ENCODE data around the gene EED. TPM values are rescaled to one million over a fixed set of nuclear protein-coding genes. Genes with fewer than 3 reads are reported as not detected.
A peak's percentile ranks its signal among the peaks of the same experiment; 100 is the strongest.
"Not testable (repeated sequence)": the region's sequence is repeated elsewhere in the genome, so short reads cannot be mapped to it uniquely, and the experiment has no call there.

Gene EED
- polyA plus RNA-seq, 1 experiment: 5.7 TPM

DNA sequence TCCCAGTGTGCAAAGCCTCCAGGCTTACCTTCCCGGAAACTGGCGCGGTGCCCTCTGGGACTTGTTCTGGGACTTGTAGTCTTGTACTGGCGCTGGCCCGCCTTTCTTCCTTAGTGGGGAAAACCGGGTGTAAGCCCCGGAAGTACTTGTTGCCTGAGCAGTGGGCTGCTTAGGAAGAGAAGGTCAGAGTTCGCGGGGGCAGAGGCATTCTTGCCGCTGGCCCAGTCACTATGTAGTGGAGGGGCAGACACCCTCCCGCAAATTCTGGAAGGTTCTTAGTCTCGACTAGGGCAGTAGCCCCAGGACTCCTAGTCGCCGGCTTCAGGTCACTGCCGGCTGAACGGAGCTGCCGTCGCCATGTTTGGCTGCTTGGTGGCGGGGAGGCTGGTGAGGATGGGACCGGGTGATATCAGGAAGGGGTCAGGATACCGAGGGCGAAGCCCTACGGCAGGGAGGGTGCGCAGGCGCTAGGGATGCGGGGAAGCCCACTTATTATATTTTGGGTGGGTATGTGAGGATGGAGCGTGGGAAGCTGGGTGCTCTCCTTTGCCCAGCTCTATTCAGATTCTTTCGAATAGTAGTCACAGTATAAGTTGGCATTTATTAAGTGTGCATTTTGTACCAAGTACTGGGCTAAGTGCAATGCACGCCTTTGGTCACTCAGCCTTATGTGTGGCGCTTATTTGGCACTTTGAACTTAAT, 57.7 kb downstream of the EED start, which contains the start of gene HIKESHI:
TSS of gene HIKESHI (plus strand) at position 149 of the 702 bp plus-strand sequence. CDS start at position 358, 209 bp downstream.
- no peaks in the 10 kb centered on the region for H3K36me3 ChIP-seq (ENCODE audit: control insufficient read depth, insufficient read depth, low read length)
- TF ChIP-seq, protein P1, sequence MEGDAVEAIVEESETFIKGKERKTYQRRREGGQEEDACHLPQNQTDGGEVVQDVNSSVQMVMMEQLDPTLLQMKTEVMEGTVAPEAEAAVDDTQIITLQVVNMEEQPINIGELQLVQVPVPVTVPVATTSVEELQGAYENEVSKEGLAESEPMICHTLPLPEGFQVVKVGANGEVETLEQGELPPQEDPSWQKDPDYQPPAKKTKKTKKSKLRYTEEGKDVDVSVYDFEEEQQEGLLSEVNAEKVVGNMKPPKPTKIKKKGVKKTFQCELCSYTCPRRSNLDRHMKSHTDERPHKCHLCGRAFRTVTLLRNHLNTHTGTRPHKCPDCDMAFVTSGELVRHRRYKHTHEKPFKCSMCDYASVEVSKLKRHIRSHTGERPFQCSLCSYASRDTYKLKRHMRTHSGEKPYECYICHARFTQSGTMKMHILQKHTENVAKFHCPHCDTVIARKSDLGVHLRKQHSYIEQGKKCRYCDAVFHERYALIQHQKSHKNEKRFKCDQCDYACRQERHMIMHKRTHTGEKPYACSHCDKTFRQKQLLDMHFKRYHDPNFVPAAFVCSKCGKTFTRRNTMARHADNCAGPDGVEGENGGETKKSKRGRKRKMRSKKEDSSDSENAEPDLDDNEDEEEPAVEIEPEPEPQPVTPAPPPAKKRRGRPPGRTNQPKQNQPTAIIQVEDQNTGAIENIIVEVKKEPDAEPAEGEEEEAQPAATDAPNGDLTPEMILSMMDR (IDR thresholded peaks at IDR 0.05; ENCODE audit: insufficient read depth, low read depth, low read length): no peak
- peak within 1 kb of the TSS; percentile 66 for H3K4me3 ChIP-seq (ENCODE audit: low read depth, low read length)
- DNase-seq (ENCODE audit: low read depth): peak; percentile 85
- ChIA-PET CTCF (interaction anchor here (1.8 kb wide), 1 partner anchor 10 kb away, joined by 6 read pairs; no protein-coding TSS in a partner anchor), POLR2A (no interaction called here)
- H3K27me3 ChIP-seq (ENCODE audit: control insufficient read depth, insufficient read depth, low read length): no peaks in the 10 kb centered on the region

DNA sequence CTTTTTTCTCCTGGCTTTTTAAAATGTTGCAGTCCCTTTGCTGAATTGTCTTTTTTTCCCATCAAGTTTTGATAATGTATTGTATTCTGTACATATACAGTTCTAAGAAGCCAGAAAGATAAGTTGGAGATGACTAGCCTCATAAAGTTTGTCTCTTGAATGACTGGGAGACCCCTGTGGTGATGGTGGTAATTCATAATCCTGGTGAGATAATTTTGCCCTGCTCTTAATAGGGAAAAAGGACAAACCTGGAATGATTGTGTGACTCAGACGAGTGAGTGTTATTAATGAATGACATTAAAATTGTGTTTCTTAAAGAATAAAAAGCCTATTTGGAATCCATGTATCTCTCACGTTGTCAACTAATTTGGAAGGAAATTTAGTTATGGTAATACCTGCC, 58.7 kb downstream of the EED start:
- no peaks in the 10 kb centered on the region for H3K36me3 ChIP-seq (ENCODE audit: control insufficient read depth, insufficient read depth, low read length)
- TF ChIP-seq, protein P1 (IDR thresholded peaks at IDR 0.05; ENCODE audit: insufficient read depth, low read depth, low read length): no peak
- peak overlapping the region; percentile 66 for H3K4me3 ChIP-seq (ENCODE audit: low read depth, low read length)
- CTCF ChIA-PET: no interaction called here
- DNase-seq (ENCODE audit: low read depth): no peak
- no peaks in the 10 kb centered on the region for H3K27me3 ChIP-seq (ENCODE audit: control insufficient read depth, insufficient read depth, low read length)
- POLR2A ChIA-PET: no interaction called here

DNA sequence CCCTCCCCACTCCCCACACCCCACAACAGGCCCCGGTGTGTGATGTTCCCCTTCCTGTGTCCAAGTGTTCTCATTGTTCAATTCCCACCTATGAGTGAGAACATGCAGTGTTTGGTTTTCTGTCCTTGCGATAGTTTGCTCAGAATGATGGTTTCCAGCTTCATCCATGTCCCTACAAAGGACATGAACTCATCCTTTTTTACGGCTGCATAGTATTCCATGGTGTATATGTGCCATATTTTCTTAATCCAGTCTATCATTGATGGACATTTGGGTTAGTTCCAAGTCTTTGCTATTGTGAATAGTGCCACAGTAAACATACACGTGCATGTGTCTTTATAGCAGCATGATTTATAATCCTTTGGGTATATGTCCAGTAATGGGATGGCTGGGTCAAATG, 64.2 kb downstream of the EED start:
- H3K27me3 ChIP-seq (ENCODE audit: control insufficient read depth, insufficient read depth, low read length); DNase-seq (ENCODE audit: low read depth); CTCF ChIA-PET; H3K4me3 ChIP-seq (ENCODE audit: low read depth, low read length); POLR2A ChIA-PET; H3K36me3 ChIP-seq (ENCODE audit: control insufficient read depth, insufficient read depth, low read length): not testable (repeated sequence)

DNA sequence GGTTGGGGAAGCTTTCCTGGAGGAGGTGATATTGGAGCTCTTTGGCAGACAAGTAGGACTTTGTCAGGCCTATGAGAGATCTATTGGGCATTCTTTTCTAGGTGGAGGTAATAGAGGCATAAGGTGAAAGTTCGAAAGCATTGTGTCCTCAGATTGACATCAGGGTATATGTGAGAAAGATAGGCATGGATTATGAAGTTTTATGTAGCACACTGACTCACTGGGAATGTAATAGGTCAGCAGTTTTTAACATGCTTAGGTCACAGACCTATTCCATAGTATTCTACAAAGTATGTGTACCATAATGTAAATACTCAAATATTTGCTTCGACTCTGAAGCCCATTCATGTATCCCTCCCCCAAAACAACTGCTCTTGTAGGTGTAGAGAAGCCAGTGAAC, 69.2 kb downstream of the EED start:
- ChIA-PET POLR2A (no interaction called here), CTCF (interaction anchor here (0.7 kb wide), 1 partner anchor 418 kb away, joined by 3 read pairs; no protein-coding TSS in a partner anchor)
- H3K4me3 ChIP-seq (ENCODE audit: low read depth, low read length): no peak overlapping the region
- no peaks in the 10 kb centered on the region for H3K27me3 ChIP-seq (ENCODE audit: control insufficient read depth, insufficient read depth, low read length)
- no peak for DNase-seq (ENCODE audit: low read depth)
- TF ChIP-seq, protein P1 (IDR thresholded peaks at IDR 0.05; ENCODE audit: insufficient read depth, low read depth, low read length): no peak
- H3K36me3 ChIP-seq (ENCODE audit: control insufficient read depth, insufficient read depth, low read length): peaks cover under 1% of the 10 kb centered on the region; the same call in 1 of the 2 replicates

DNA sequence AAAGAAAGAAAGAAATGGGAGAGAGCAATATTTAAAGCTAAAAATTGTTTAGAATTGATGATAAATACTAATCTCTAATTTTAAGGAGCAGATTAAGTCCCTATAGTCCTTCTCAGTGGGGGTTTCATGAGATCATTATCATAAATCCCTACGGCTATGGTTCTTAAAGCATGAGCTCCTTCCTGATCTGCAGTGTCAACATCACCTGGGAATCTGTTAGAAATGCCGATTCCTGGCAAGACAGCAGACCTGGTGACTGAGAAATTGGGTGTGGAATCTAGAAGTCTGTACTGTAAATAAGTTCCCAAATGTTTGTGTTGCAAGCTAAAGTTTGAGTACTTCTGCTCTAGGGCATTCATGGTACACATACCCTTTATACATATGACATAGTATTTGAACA, 70.1 kb downstream of the EED start:
- POLR2A ChIA-PET: interaction anchor here (0.6 kb wide), 1 partner anchor 10 kb away, joined by 3 read pairs; no protein-coding TSS in a partner anchor
- CTCF ChIA-PET: interaction anchor here (0.6 kb wide), 1 partner anchor 31 kb away, joined by 3 read pairs; no protein-coding TSS in a partner anchor
- no peak overlapping the region for H3K4me3 ChIP-seq (ENCODE audit: low read depth, low read length)
- H3K27me3 ChIP-seq (ENCODE audit: control insufficient read depth, insufficient read depth, low read length): no peaks in the 10 kb centered on the region
- DNase-seq (ENCODE audit: low read depth): no peak
- H3K36me3 ChIP-seq (ENCODE audit: control insufficient read depth, insufficient read depth, low read length): peaks cover 2% of the 10 kb centered on the region; the same call in 1 of the 2 replicates
- TF ChIP-seq, protein P1 (IDR thresholded peaks at IDR 0.05; ENCODE audit: insufficient read depth, low read depth, low read length): no peak

Small RNA genes lying within 50 kb of the gene (small RNA-seq; reads per million reads assigned to genes)
- not detected for gene RF00017 (ENCODE audit: insufficient read length, low read depth, low replicate concordance)
- not detected for gene RN7SL225P (ENCODE audit: insufficient read length, low read depth, low replicate concordance)

Other genes with a start within 250 kb of the EED start
- 215 and 303 TPM in 2 replicates for gene PICALM, start 175.7 kb upstream of the EED start, polyA plus RNA-seq (2011; rRNA removed)
- gene HIKESHI, start 57.5 kb downstream of the EED start, polyA plus RNA-seq (2011; rRNA removed): 60.5 and 119 TPM in 2 replicates
- gene CCDC81, start 130.1 kb downstream of the EED start, polyA plus RNA-seq (2011; rRNA removed): 4.3 and 6.3 TPM in 2 replicates

All from BJ (cell line).